Panc1 (cell line): ENCODE measurements around the gene ADAMTS19.

ENCODE experiments used
- POLR2AphosphoS5 ChIP-seq: IDR thresholded peaks from 2 replicates; pipeline ENCODE4 v1.6.1; 2012; ENCODE audit warnings: mild to moderate bottlenecking, low read depth, low read length, moderate library complexity
- TF ChIP-seq, protein P1 (sequence below): fragments of 450-650 bp; IDR thresholded peaks from 2 replicates; pipeline ENCODE4 v1.5.1; 2017; ENCODE audit warnings: mild to moderate bottlenecking

DNA sequence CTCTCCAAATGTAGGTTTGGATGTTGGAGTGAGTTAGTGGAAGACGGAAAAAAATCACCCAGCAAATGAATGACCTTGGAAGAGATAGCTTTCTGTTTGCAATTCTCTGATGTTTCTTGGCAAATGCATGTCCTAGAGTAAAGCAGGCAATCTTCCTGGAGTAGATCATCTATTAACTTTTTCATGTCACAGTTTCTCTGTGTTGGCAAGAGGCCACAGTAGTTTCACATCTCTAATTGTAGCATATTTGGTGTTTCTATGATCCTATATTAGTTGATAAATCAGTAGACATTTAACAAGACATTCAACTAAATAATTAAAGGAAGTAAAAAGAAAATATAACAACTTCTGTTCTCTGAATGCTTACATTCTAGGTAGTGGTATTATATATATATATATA, 149.6 kb downstream of the ADAMTS19 start:
- TF ChIP-seq, protein P1, sequence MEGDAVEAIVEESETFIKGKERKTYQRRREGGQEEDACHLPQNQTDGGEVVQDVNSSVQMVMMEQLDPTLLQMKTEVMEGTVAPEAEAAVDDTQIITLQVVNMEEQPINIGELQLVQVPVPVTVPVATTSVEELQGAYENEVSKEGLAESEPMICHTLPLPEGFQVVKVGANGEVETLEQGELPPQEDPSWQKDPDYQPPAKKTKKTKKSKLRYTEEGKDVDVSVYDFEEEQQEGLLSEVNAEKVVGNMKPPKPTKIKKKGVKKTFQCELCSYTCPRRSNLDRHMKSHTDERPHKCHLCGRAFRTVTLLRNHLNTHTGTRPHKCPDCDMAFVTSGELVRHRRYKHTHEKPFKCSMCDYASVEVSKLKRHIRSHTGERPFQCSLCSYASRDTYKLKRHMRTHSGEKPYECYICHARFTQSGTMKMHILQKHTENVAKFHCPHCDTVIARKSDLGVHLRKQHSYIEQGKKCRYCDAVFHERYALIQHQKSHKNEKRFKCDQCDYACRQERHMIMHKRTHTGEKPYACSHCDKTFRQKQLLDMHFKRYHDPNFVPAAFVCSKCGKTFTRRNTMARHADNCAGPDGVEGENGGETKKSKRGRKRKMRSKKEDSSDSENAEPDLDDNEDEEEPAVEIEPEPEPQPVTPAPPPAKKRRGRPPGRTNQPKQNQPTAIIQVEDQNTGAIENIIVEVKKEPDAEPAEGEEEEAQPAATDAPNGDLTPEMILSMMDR, result no peak
- no peak for TF ChIP-seq POLR2AphosphoS5
